Spleen (tissue), 11 donors: ENCODE data around the gene APC. TPM values are rescaled to one million over a fixed set of nuclear protein-coding genes. Genes with fewer than 3 reads are reported as not detected.

Experiments
- DNase-seq: peaks from one replicate; pipeline ENCODE4 v3.0.0-alpha.2; 2020
- H3K27ac ChIP-seq, 8 donors: fragments of 200-600 bp; sonication (generic) in 7 of 8; 1 replicate in 4 of 8; 2 replicates in 4 of 8; pipeline versions ENCODE4 v1.5.0 to v1.8.0; 2016 to 2021; ENCODE audit warnings: inconsistent platforms in 4 of 8, mild to moderate bottlenecking in 4 of 8, moderate library complexity in 1 of 8
- H3K27me3 ChIP-seq, 7 donors: fragments of 200-600 bp; sonication (generic) in 6 of 7; replicated peaks in 1 of 7; 1 replicate in 4 of 7; 2 replicates in 3 of 7; pipeline versions ENCODE4 v1.5.0 to v1.8.0; 2016 to 2021; ENCODE audit warnings: inconsistent platforms in 3 of 7, mild to moderate bottlenecking in 1 of 7
- H3K36me3 ChIP-seq, 6 donors: fragments of 200-600 bp; sonication (generic) in 5 of 6; 1 replicate in 4 of 6; 2 replicates in 2 of 6; pipeline versions ENCODE4 v1.5.0 to v1.8.0; 2016 to 2021; ENCODE audit warnings: inconsistent platforms in 2 of 6
- H3K4me1 ChIP-seq, 6 donors: fragments of 200-600 bp; sonication (generic) in 5 of 6; 1 replicate in 3 of 6; 2 replicates in 3 of 6; pipeline versions ENCODE4 v1.5.0 to v1.8.0; 2016 to 2021; ENCODE audit warnings: inconsistent platforms in 3 of 6
- H3K4me3 ChIP-seq, 8 donors: fragments of 200-600 bp; sonication (generic) in 7 of 8; 1 replicate in 4 of 8; 2 replicates in 4 of 8; pipeline versions ENCODE4 v1.5.0 to v1.8.0; 2016 to 2021; ENCODE audit warnings: inconsistent platforms in 4 of 8, mild to moderate bottlenecking in 4 of 8, moderate library complexity in 2 of 8
- H3K9me3 ChIP-seq, 8 donors: fragments of 200-600 bp; sonication (generic) in 7 of 8; 1 replicate in 4 of 8; 2 replicates in 4 of 8; pipeline versions ENCODE4 v1.5.0 to v1.8.0; 2016 to 2021; ENCODE audit warnings: inconsistent platforms in 4 of 8
- POLR2A ChIP-seq, 3 donors: fragments of 450-650 bp; IDR thresholded peaks; one replicate each; pipeline ENCODE4 v1.5.1; 2017; ENCODE audit warnings: antibody characterized with exemption in 3 of 3, mild to moderate bottlenecking in 1 of 3
- POLR2AphosphoS5 ChIP-seq, 3 donors: sonication (generic); formaldehyde crosslinking; IDR thresholded peaks; one replicate each; pipeline ENCODE4 v1.5.1; 2017; ENCODE audit warnings: antibody characterized with exemption in 3 of 3
- WGBS, 5 donors: extraction: QIAGEN DNeasy Blood & Tissue Kit in 3 of 5; methylation state at CpG; one replicate each; pipeline versions ENCODE4 v1.1.5 to v1.1.7; 2013 to 2018; 5-methylcytosine and 5-hydroxymethylcytosine counted together
- intact Hi-C: fragments of 100-400 bp; cut with DNase I; formaldehyde crosslinking; loops from one replicate; pipeline ENCODE4 v1.15.0; 2023; ENCODE audit warnings: low total_unique reads
- polyA plus RNA-seq, 3 donors: library from polyadenylated mRNA; stranded (reverse); fragments of 200-250 nt; gene quantifications; one replicate each; pipeline ENCODE4 v1.2.1, GENCODE V29; 2013
- total RNA-seq, 7 donors: library from RNA; depleted of rRNA in 3 of 7; stranded (reverse); fragments of >200 nt in 3 of 7; fragmentation: NEBNext Ultra II Directional in 4 of 7; extraction: Animal tissue kit (Norgen Biotek cat#: 25700) in 4 of 7; gene quantifications; one replicate each; pipeline versions ENCODE4 v1.1.0 to v1.2.1, GENCODE V29; 2016 to 2021
- TF ChIP-seq, protein P1 (sequence below), 11 experiments: fragments of 200-600 bp in 7 of 11; fragments of 450-650 bp in 4 of 11; sonication (generic) in 4 of 11; IDR thresholded peaks in 8 of 11; conservative IDR thresholded peaks in 3 of 11; 1 replicate in 7 of 11; 2 replicates in 4 of 11; pipeline versions ENCODE4 v1.4.0 to v1.8.0; 2016 to 2021; ENCODE audit warnings: antibody characterized with exemption in 11 of 11, inconsistent platforms in 4 of 11, mild to moderate bottlenecking in 1 of 11
- donor health status: healthy with polysubstance abuse.
- donor health status: DM: no; HTN: no; CAD: no; lungs with moderate emphysema.
- donor health status: DM: no; HTN: no; CAD: no.
- donor health status: Bipolar disorder and iron deficiency.
- donor health status: healthy.
- donor health status: DM: no; HTN: no; CAD: no.
- donor health status: DM: yes; HTN: yes; CAD: no.

The APC gene
- total and polyA plus RNA-seq, 10 donors: 2.1 to 83.0 (median 52.5) TPM

GRCh38 chr5:112784726-112785125 lies 47.0 kb downstream of the APC start:
- intact Hi-C loops: no loop called here

DNA sequence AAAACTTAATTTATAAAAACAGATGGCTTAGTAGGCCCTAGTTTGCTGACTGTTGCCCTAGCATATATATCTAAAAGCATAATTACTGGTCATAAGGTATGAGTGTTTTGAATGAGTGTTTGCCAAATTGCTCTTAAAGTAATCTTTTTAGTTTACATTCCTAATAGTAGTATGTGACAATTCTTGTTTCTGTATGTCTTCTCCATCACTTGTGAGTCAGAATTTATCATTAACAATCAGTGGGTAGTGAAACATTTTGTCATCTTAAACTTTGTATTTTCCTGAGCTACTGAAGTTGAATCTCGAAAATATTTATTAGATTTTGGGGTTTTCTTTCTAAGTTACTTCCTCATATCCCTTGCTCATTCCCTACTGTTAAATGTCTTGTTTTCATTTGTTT lies 49.6 kb downstream of the APC start:
- H3K27ac ChIP-seq: no peak overlapping the region
- H3K36me3 ChIP-seq: peaks cover 0 to 97% (median 19%) of the 10 kb centered on the region in 6 donors
- TF ChIP-seq, protein P1, sequence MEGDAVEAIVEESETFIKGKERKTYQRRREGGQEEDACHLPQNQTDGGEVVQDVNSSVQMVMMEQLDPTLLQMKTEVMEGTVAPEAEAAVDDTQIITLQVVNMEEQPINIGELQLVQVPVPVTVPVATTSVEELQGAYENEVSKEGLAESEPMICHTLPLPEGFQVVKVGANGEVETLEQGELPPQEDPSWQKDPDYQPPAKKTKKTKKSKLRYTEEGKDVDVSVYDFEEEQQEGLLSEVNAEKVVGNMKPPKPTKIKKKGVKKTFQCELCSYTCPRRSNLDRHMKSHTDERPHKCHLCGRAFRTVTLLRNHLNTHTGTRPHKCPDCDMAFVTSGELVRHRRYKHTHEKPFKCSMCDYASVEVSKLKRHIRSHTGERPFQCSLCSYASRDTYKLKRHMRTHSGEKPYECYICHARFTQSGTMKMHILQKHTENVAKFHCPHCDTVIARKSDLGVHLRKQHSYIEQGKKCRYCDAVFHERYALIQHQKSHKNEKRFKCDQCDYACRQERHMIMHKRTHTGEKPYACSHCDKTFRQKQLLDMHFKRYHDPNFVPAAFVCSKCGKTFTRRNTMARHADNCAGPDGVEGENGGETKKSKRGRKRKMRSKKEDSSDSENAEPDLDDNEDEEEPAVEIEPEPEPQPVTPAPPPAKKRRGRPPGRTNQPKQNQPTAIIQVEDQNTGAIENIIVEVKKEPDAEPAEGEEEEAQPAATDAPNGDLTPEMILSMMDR (IDR thresholded peaks at IDR 0.05 in 8 of 11, conservative IDR thresholded peaks at IDR 0.05 in 3 of 11): no peak
- TF ChIP-seq POLR2AphosphoS5 (IDR thresholded peaks at IDR 0.05) (no peak), POLR2A (IDR thresholded peaks at IDR 0.05) (no peak)
- intact Hi-C loops: no loop called here
- H3K27me3 ChIP-seq: no peaks in the 10 kb centered on the region
- no peak for DNase-seq
- WGBS, 5 donors: 81 to 98% (median 84%) methylated on average over 1 of the region's 1 CpG
- H3K9me3 ChIP-seq: no peaks in the 10 kb centered on the region
- H3K4me3 ChIP-seq: no peak overlapping the region
- H3K4me1 ChIP-seq: no peaks in the 10 kb centered on the region

More at GRCh38 chr5:112784726-112785125, 47.0 kb downstream of the APC start:
- Histone ChIP-seq H3K27me3 (no peaks in the 10 kb centered on the region), H3K9me3 (no peaks in the 10 kb centered on the region), H3K27ac (no peak overlapping the region), H3K36me3 (peaks cover 0 to 97% (median 32%) of the 10 kb centered on the region in 6 donors), H3K4me3 (no peak overlapping the region), H3K4me1 (no peaks in the 10 kb centered on the region)
- no peak for DNase-seq
- TF ChIP-seq POLR2A (IDR thresholded peaks at IDR 0.05): no peak
- TF ChIP-seq, protein P1 (IDR thresholded peaks at IDR 0.05 in 8 of 11, conservative IDR thresholded peaks at IDR 0.05 in 3 of 11): no peak
- TF ChIP-seq POLR2AphosphoS5 (IDR thresholded peaks at IDR 0.05): no peak
- WGBS, 5 donors: 98 to 100% (median 99%) methylated on average over 2 of the region's 2 CpGs

GRCh38 chr5:112787896-112788295 lies 50.2 kb downstream of the APC start:
- DNase-seq: no peak
- intact Hi-C loops: no loop called here
- TF ChIP-seq POLR2AphosphoS5 (IDR thresholded peaks at IDR 0.05) (no peak), POLR2A (IDR thresholded peaks at IDR 0.05) (no peak)
- TF ChIP-seq, protein P1 (IDR thresholded peaks at IDR 0.05 in 8 of 11, conservative IDR thresholded peaks at IDR 0.05 in 3 of 11): no peak
- no peaks in the 10 kb centered on the region for H3K9me3 ChIP-seq
- no peak overlapping the region for H3K27ac ChIP-seq
- H3K4me3 ChIP-seq: no peak overlapping the region
- no peaks in the 10 kb centered on the region for H3K4me1 ChIP-seq
- no peaks in the 10 kb centered on the region for H3K27me3 ChIP-seq
- H3K36me3 ChIP-seq: peaks cover 0 to 97% (median 23%) of the 10 kb centered on the region in 6 donors
- 93 to 100% (median 97%) methylated on average over 3 of the region's 3 CpGs for WGBS, 5 donors

DNA sequence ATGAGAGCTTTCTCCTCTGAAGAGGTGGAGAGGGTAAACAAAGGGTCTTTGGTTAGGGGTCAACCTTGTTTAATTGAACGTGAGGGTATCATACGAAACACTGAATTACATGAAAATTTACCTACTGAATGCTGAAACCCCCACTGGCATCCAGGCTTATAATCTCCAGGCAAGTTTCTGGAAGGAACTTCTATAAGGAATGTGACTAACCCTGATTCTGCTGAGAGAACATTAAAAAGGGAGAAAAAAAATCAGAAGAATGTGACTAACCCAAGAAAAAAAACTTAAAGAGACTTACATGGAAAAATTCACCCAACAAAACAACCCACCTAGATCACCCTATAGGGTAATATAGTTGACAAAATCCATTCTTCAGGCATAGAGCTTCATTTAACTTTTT lies 55.5 kb downstream of the APC start:
- intact Hi-C loops: no loop called here
- H3K27me3 ChIP-seq: no peaks in the 10 kb centered on the region
- TF ChIP-seq POLR2AphosphoS5 (IDR thresholded peaks at IDR 0.05) (no peak), POLR2A (IDR thresholded peaks at IDR 0.05) (no peak)
- TF ChIP-seq, protein P1 (IDR thresholded peaks at IDR 0.05 in 8 of 11, conservative IDR thresholded peaks at IDR 0.05 in 3 of 11): no peak
- H3K4me3 ChIP-seq: no peak overlapping the region
- no peak for DNase-seq
- peaks cover 4 to 99% (median 28%) of the 10 kb centered on the region in 6 donors for H3K36me3 ChIP-seq
- H3K9me3 ChIP-seq: no peaks in the 10 kb centered on the region
- H3K4me1 ChIP-seq: peaks cover 0 to 18% (median 5%) of the 10 kb centered on the region in 6 donors
- no peak overlapping the region for H3K27ac ChIP-seq
- WGBS, 5 donors: 94 to 97% (median 95%) methylated on average over 2 of the region's 2 CpGs
